Skeletal muscle tissue (tissue), 4 donors: ENCODE measurements around the gene ATP5PO. TPM values are rescaled to one million over a fixed set of nuclear protein-coding genes. Genes with fewer than 3 reads are reported as not detected.

ENCODE experiments used
- H3K27ac ChIP-seq: one replicate; pipeline ENCODE4 v1.7.0; 2013; ENCODE audit warnings: mild to moderate bottlenecking, low read depth, low read length, inconsistent platforms
- H3K27me3 ChIP-seq, 3 donors: one replicate each; pipeline ENCODE4 v1.7.0; 2013; ENCODE audit warnings: low read length in 3 of 3; ENCODE audit not compliant: control insufficient read depth in 3 of 3, insufficient read depth in 3 of 3
- H3K36me3 ChIP-seq, 3 donors: one replicate each; pipeline ENCODE4 v1.7.0; 2013; ENCODE audit warnings: low read length in 3 of 3; ENCODE audit not compliant: control insufficient read depth in 3 of 3, insufficient read depth in 3 of 3
- H3K4me1 ChIP-seq, 3 donors: one replicate each; pipeline ENCODE4 v1.7.0; 2013; ENCODE audit warnings: low read length in 3 of 3, mild to moderate bottlenecking in 3 of 3; ENCODE audit not compliant: control insufficient read depth in 3 of 3, insufficient read depth in 3 of 3
- H3K4me3 ChIP-seq, 3 donors: one replicate each; pipeline ENCODE4 v1.7.0; 2013; ENCODE audit warnings: low read length in 3 of 3
- H3K9ac ChIP-seq, 3 donors: one replicate each; pipeline ENCODE4 v1.7.0; 2013; ENCODE audit warnings: low read length in 3 of 3, mild to moderate bottlenecking in 3 of 3, moderate library complexity in 2 of 3, low read depth in 1 of 3
- H3K9me3 ChIP-seq, 3 donors: one replicate each; pipeline ENCODE4 v1.7.0; 2013; ENCODE audit warnings: low read length in 3 of 3; ENCODE audit not compliant: control insufficient read depth in 3 of 3
- total RNA-seq: library from RNA; depleted of rRNA; stranded (reverse); fragments of >200 nt; gene quantifications from one replicate; pipeline ENCODE4 v1.2.3, GENCODE V29; 2014
- donor health status: Osteomylitis.

ATP5PO gene
- total RNA-seq, 1 donor from 2014 or later = 258 TPM

DNA sequence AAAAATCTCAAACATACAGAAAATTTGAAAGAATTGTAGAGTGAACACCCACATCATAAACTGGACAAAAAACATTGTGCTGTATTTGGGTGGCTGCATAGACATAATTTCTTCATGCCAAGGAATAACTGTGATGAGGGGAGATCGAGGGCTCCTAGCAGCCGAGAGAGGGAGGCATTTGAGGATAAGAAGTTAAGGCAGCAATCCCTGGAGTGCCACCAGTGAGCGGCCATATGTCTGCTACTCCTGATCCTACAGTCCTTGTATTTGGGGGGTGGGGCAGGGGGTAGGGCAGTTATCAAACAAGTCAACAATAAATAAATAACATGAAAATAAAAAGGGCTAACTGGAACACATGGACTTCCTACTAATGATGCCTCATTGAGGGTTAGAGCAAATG, 54.5 kb downstream of the ATP5PO start:
- H3K9ac ChIP-seq = no peak overlapping the region
- no peaks in the 10 kb centered on the region for H3K9me3 ChIP-seq
- H3K36me3 ChIP-seq = no peaks in the 10 kb centered on the region
- no peak overlapping the region for H3K4me3 ChIP-seq
- no peaks in the 10 kb centered on the region for H3K27me3 ChIP-seq
- H3K27ac ChIP-seq = no peak overlapping the region
- H3K4me1 ChIP-seq = peaks cover 0 to 5% (median 0%) of the 10 kb centered on the region in 3 donors

DNA sequence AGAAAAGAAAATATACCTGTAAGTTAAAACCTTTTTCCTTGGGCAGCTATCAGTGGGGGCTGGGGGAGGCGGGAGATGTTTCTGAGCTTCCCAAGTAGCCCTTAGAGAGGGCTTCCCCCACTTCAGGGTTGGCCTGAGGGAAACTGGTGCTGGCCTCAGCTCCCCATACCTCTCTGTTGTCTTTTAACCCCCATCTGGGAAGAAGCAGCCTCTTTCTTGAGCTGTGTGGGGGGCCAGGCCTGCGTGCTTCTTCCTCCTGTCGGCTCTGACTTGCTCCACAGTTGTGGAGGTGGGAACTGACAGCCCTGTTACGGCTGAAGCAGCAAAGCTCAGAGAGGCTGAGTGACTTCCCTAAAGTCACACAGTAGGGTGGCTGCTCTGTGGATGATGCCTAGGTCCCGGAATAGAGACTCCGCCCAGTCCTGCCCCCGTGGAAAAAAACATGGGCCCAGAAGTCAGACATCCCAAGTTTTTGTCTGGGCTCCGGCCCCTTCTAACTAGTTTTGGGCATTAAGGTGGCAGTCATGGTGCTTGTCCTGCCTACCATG, 55.2 kb downstream of the ATP5PO start:
- Histone ChIP-seq H3K4me1 (peaks cover 0 to 5% (median 0%) of the 10 kb centered on the region in 3 donors), H3K27me3 (no peaks in the 10 kb centered on the region), H3K36me3 (no peaks in the 10 kb centered on the region), H3K9ac (no peak overlapping the region), H3K27ac (no peak overlapping the region), H3K9me3 (no peaks in the 10 kb centered on the region), H3K4me3 (no peak overlapping the region)

GRCh38 chr21:33859373-33860102, 56.1 kb downstream of the ATP5PO start:
- H3K27me3 ChIP-seq = no peaks in the 10 kb centered on the region
- H3K4me1 ChIP-seq = peaks cover 0 to 5% (median 0%) of the 10 kb centered on the region in 3 donors
- H3K4me3 ChIP-seq = no peak overlapping the region
- H3K27ac ChIP-seq = peak overlapping the region; percentile 19
- no peaks in the 10 kb centered on the region for H3K36me3 ChIP-seq
- no peaks in the 10 kb centered on the region for H3K9me3 ChIP-seq
- H3K9ac ChIP-seq = no peak overlapping the region

DNA sequence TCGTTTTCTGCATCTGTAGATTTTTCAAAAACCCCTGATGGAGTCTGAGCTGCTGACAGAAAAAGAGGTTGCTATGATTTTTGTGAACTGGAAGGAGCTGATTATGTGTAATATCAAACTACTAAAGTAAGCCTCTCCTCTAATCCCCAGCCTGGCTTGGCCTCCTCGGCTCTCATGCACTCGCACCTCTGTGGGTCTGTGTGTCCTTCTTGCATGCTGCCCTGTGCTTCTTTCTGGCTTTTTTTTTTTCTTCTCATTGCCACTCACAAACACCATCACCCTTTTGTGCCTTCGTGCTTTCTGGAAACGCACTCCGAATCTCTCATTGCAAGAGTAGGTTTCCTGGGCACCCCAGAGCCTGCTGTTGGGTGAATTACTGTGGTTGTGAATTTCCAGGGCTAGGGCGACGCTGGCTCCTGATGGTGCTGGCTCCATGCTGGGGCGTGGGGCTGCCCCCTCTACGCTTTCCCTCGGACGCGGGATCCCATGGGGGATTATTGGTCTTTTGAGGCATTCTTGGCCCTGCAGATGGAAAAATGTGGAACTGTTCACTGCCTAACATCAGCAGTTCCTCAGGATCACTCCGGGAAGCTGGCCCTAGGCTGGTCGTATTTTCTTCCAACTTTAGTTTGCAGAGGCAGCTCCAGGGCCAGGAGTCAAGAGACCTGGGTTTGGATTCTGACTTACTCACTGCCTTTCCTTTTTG, 56.8 kb downstream of the ATP5PO start:
- H3K27me3 ChIP-seq = no peaks in the 10 kb centered on the region
- H3K27ac ChIP-seq = no peak overlapping the region
- no peaks in the 10 kb centered on the region for H3K36me3 ChIP-seq
- H3K9ac ChIP-seq = no peak overlapping the region
- no peak overlapping the region for H3K4me3 ChIP-seq
- no peaks in the 10 kb centered on the region for H3K9me3 ChIP-seq
- H3K4me1 ChIP-seq = peaks cover 0 to 5% (median 0%) of the 10 kb centered on the region in 3 donors

DNA sequence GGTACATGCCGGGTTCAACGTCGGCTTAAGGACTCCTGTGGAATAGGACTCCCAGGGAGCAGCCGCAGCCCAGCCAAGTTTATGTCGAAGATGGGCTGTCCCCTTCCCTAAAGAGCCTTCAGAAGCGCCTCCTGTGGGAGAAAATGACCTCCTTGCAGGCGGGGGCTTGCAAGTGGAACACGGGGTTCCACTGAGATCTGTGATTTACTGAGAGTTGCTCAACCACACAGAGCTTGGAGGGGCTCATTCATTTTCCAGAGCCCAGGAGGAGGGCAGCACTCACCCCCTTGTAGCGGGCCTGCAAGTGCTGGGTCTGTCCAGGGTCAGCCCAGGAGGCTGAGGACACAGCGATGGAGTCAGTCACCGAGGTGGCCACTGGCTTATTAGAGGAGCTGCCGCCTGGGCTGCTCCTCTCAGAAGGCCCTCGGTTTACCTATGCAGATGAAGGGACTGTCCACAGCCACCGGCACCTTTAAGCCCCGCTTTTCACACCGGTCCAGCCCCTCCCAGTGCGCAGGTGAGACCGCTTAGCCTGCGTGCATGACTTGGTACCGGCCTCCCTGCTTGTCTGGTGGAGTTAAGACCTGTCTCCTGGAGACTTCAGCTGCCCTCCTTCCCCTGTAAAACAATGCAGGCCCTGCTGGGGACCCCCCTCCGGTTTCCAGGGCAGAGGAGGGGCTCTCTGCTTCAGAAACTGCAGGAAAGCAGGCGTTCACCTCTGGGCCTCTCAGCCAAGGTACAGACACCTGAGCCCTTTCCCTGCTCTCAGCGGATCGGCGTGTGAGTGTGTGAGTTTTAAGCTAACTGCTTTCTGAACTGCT, 57.5 kb downstream of the ATP5PO start:
- Histone ChIP-seq H3K4me3 (no peak overlapping the region), H3K27me3 (no peaks in the 10 kb centered on the region), H3K4me1 (peaks cover 0 to 5% (median 0%) of the 10 kb centered on the region in 3 donors), H3K9me3 (no peaks in the 10 kb centered on the region), H3K36me3 (no peaks in the 10 kb centered on the region), H3K9ac (no peak overlapping the region), H3K27ac (no peak overlapping the region)

DNA sequence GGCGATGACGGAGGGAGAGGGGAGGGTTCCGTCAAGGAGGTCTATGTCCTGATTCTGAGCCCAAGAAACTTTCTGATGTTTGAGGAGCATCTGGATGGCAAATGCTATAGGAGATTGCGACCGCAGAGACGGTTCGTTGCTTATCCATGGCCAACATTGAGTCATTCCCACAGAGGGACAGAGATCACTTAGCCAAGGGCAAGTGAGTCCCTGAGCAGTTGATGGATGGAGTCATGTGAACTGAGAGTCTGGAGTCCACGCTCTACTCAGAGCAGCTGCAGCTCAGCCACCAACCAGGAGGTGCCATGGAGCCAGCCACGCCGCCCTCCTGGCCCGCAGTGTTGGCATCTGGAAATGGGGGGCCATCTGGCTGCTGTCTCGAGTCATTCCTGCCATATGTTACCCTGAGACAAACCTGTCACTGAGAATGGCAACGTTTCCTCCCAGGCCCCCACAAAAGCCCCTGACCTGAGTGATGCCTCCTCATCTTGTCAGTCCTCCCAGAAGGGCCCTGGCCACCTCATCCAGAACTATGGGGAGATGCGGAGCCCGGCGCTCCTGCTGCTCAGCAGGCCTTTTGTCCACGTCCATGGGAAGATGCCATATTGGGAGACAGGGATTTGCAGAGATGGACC, 58.6 kb downstream of the ATP5PO start:
- Histone ChIP-seq H3K9ac (no peak overlapping the region), H3K4me3 (no peak overlapping the region), H3K9me3 (no peaks in the 10 kb centered on the region), H3K27me3 (no peaks in the 10 kb centered on the region), H3K27ac (no peak overlapping the region), H3K4me1 (peaks cover 0 to 5% (median 0%) of the 10 kb centered on the region in 3 donors), H3K36me3 (no peaks in the 10 kb centered on the region)

DNA sequence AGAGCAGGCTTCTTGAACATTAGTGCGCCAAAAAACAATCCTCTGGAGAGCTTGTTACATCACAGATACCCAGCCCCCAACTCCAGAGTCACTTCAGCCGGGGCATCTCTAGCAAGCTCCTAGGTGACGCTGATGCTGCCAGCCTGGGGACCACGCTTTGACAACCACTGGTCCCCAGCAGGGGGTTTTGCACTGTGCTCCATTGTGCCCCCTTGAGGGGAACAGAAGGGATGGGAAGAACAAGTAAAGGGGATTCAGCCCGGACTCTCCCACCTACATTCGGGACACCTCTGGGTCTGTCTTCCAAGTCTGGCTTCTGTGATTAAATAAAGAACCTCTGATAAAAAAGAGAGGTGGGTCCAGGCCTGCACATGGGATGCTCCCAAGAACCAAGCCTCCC, 60.4 kb downstream of the ATP5PO start:
- Histone ChIP-seq H3K9ac (no peak overlapping the region), H3K27me3 (no peaks in the 10 kb centered on the region), H3K36me3 (no peaks in the 10 kb centered on the region), H3K4me3 (no peak overlapping the region), H3K27ac (no peak overlapping the region), H3K9me3 (no peaks in the 10 kb centered on the region), H3K4me1 (peaks cover 0 to 5% (median 0%) of the 10 kb centered on the region in 3 donors)

DNA sequence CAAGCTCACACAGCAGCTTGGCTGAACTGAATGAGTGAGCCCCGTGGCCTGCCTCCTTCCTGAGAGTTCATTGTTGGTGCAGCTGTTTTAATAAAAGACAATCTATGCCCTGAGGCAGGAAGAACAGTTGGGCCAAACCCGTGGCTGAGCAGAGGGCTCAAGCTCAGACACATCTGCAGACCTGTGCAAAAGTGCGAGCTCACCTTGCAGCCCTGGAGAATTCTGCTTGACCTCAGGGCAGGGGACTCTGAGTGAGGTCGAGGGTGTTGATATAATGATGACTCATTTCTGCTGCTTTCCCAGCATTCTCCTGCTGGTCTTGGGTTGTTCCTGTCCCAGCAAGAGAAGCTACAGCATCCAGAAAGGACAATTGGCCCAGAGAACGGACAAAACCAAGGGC, 61.0 kb downstream of the ATP5PO start:
- no peaks in the 10 kb centered on the region for H3K9me3 ChIP-seq
- H3K27ac ChIP-seq = no peak overlapping the region
- peaks cover 0 to 3% (median 0%) of the 10 kb centered on the region in 3 donors for H3K4me1 ChIP-seq
- no peaks in the 10 kb centered on the region for H3K36me3 ChIP-seq
- H3K4me3 ChIP-seq = no peak overlapping the region
- no peak overlapping the region for H3K9ac ChIP-seq
- no peaks in the 10 kb centered on the region for H3K27me3 ChIP-seq
